Calu3 (cell line): Measurements from ENCODE around the gene PROZ. TPM values are rescaled to one million over a fixed set of nuclear protein-coding genes. Genes with fewer than 3 reads are reported as not detected.

Experiments used
- BruUV-seq: library from RNA; stranded (reverse); fragments of 400-500 nt; replicated peaks from 2 replicates; lab custom pipeline; 2021; lab: Mats Ljungman, UMichigan
- CTCF ChIA-PET: fragments of 300-600 bp; sonication (Branson Sonifier 250); formaldehyde crosslinking; loops from one replicate; lab custom pipeline; 2022; ENCODE audit warnings: antibody characterized with exemption; lab: Charles Lee
- DNase-seq: peaks from one replicate; pipeline ENCODE4 v3.0.0; 2022
- H3K27ac Mint-ChIP-seq: one replicate; pipeline ENCODE4 v1.8.0; 2022; ENCODE audit warnings: mixed read lengths; ENCODE audit not compliant: unreplicated experiment
- H3K27me3 Mint-ChIP-seq: one replicate; pipeline ENCODE4 v1.8.0; 2022; ENCODE audit warnings: mixed read lengths; ENCODE audit not compliant: unreplicated experiment
- H3K36me3 Mint-ChIP-seq: one replicate; pipeline ENCODE4 v1.8.0; 2022; ENCODE audit warnings: mild to moderate bottlenecking, moderate library complexity, mixed read lengths; ENCODE audit not compliant: insufficient read depth, unreplicated experiment
- H3K4me1 Mint-ChIP-seq: one replicate; pipeline ENCODE4 v1.8.0; 2022; ENCODE audit warnings: mild to moderate bottlenecking, low read depth, mixed read lengths; ENCODE audit not compliant: unreplicated experiment
- H3K4me3 Mint-ChIP-seq: one replicate; pipeline ENCODE4 v1.8.0; 2022; ENCODE audit warnings: mild to moderate bottlenecking, low read depth, moderate library complexity, mixed read lengths; ENCODE audit not compliant: unreplicated experiment
- H3K9me3 Mint-ChIP-seq: one replicate; pipeline ENCODE4 v1.8.0; 2022; ENCODE audit warnings: low read depth, mixed read lengths; ENCODE audit not compliant: unreplicated experiment
- intact Hi-C: fragments of 100-400 bp; cut with micrococcal nuclease; formaldehyde crosslinking; loops from one replicate; pipeline ENCODE4 v1.10.0; 2022; ENCODE audit not compliant: unreplicated experiment
- total RNA-seq: library from RNA; stranded (reverse); gene quantifications from 2 replicates; pipeline ENCODE4 v1.2.3, GENCODE V29; 2022
- TF ChIP-seq, protein P1 (sequence below): fragments of 200-600 bp; IDR thresholded peaks from one replicate; pipeline ENCODE4 v1.8.0; 2022; ENCODE audit warnings: antibody characterized with exemption; ENCODE audit not compliant: unreplicated experiment

Gene PROZ
- total RNA-seq, 1 experiment from 2014 or later = not detected

GRCh38 chr13:113114511-113115362 lies 43.7 kb upstream of the PROZ start:
- intact Hi-C loops = no loop called here
- H3K4me3 Mint-ChIP-seq = no peak overlapping the region
- H3K27me3 Mint-ChIP-seq = peaks cover 11% of the 10 kb centered on the region
- no peak overlapping the region for H3K27ac Mint-ChIP-seq
- no peak for DNase-seq
- H3K9me3 Mint-ChIP-seq = no peaks in the 10 kb centered on the region
- BruUV-seq = no TSS peak
- H3K4me1 Mint-ChIP-seq = no peaks in the 10 kb centered on the region
- TF ChIP-seq, protein P1, sequence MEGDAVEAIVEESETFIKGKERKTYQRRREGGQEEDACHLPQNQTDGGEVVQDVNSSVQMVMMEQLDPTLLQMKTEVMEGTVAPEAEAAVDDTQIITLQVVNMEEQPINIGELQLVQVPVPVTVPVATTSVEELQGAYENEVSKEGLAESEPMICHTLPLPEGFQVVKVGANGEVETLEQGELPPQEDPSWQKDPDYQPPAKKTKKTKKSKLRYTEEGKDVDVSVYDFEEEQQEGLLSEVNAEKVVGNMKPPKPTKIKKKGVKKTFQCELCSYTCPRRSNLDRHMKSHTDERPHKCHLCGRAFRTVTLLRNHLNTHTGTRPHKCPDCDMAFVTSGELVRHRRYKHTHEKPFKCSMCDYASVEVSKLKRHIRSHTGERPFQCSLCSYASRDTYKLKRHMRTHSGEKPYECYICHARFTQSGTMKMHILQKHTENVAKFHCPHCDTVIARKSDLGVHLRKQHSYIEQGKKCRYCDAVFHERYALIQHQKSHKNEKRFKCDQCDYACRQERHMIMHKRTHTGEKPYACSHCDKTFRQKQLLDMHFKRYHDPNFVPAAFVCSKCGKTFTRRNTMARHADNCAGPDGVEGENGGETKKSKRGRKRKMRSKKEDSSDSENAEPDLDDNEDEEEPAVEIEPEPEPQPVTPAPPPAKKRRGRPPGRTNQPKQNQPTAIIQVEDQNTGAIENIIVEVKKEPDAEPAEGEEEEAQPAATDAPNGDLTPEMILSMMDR = no peak
- no peaks in the 10 kb centered on the region for H3K36me3 Mint-ChIP-seq
- CTCF ChIA-PET = no interaction called here

- Mint-ChIP-seq H3K27ac (no peak overlapping the region), H3K4me1 (no peaks in the 10 kb centered on the region), H3K36me3 (no peaks in the 10 kb centered on the region), H3K4me3 (no peak overlapping the region), H3K27me3 (peaks cover 13% of the 10 kb centered on the region), H3K9me3 (no peaks in the 10 kb centered on the region)
- intact Hi-C loops = no loop called here
- no TSS peak for BruUV-seq
- DNase-seq = no peak
- CTCF ChIA-PET = no interaction called here
- TF ChIP-seq, protein P1 = no peak
Observed at GRCh38 chr13:113115363-113116205, 42.9 kb upstream of the PROZ start.

DNA sequence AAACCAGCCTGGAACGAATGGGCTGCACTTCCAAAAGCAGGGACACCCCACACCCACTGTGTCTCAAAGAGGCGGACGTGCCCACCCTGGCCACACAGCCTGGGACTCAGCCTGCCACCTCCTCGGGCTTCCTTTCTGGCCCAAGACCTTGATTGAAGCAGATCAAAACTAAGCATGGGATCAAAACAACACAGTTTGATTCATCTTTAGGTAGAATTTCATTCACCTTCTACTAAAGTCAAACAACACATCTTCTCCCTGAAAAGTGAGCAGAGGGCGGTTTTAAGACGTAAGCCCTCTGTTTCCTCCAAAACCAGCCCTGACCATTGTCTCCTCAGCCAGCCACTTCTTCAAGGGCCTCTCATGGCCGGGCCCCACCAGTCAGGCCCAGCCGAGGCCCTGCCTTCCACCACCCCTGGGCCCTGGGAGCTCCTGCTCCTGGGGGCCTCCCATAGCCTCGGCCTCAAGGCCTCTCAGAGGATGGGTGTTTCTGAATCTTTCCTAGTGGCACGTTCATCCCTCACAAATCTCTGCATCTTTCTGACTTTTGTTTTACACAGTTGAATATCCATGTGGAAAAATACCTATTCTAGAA lies 42.1 kb upstream of the PROZ start:
- no peaks in the 10 kb centered on the region for H3K36me3 Mint-ChIP-seq
- BruUV-seq = no TSS peak
- intact Hi-C loops = no loop called here
- no peaks in the 10 kb centered on the region for H3K4me1 Mint-ChIP-seq
- H3K27me3 Mint-ChIP-seq = peaks cover 13% of the 10 kb centered on the region
- TF ChIP-seq, protein P1 = no peak
- DNase-seq = no peak
- H3K27ac Mint-ChIP-seq = no peak overlapping the region
- CTCF ChIA-PET = no interaction called here
- H3K9me3 Mint-ChIP-seq = no peaks in the 10 kb centered on the region
- no peak overlapping the region for H3K4me3 Mint-ChIP-seq

DNA sequence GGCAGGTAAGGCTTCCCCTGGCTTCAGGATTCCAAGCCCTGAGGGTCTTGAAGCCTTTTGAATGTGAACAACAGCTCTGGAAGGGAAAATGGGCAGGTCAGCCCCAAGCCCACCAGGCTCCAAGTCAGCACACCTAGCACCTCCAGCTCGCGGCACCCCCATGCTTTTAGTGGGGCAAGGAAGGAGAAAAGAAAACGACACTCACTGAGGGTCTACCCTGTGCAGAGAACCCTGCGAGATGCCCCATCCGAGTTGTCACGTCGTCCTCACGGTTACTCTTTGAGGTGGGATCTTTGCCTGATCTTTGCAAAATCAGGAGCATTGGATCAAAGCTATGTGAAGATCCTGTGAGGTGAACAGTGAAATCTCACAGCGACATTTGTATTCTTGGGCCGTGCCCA lies 41.6 kb upstream of the PROZ start:
- no TSS peak for BruUV-seq
- intact Hi-C loops = no loop called here
- Mint-ChIP-seq H3K4me1 (no peaks in the 10 kb centered on the region), H3K4me3 (no peak overlapping the region), H3K27me3 (peaks cover 13% of the 10 kb centered on the region), H3K27ac (no peak overlapping the region), H3K9me3 (no peaks in the 10 kb centered on the region), H3K36me3 (no peaks in the 10 kb centered on the region)
- TF ChIP-seq, protein P1 = no peak
- DNase-seq = no peak
- CTCF ChIA-PET = no interaction called here
